Endothelial cell (in vitro differentiated cells): Measurements from ENCODE around the gene TMEM273. TPM values are rescaled to one million over a fixed set of nuclear protein-coding genes. Genes with fewer than 3 reads are reported as not detected.
A peak's percentile ranks its signal among the peaks of the same experiment; 100 is the strongest.

Experiments used
- DNase-seq: peaks from one replicate; pipeline ENCODE4 v3.0.0; 2021; ENCODE audit warnings: low spot score
- H3K27ac Mint-ChIP-seq: one replicate; pipeline ENCODE4 v1.8.0; 2021; ENCODE audit warnings: mixed read lengths, inconsistent platforms; ENCODE audit not compliant: unreplicated experiment
- H3K27me3 Mint-ChIP-seq: one replicate; pipeline ENCODE4 v1.8.0; 2021; ENCODE audit warnings: mild to moderate bottlenecking, moderate library complexity, mixed read lengths, inconsistent platforms; ENCODE audit not compliant: unreplicated experiment
- H3K36me3 Mint-ChIP-seq: one replicate; pipeline ENCODE4 v1.8.0; 2021; ENCODE audit warnings: mild to moderate bottlenecking, low read depth, mixed read lengths, inconsistent platforms; ENCODE audit not compliant: unreplicated experiment
- H3K4me1 Mint-ChIP-seq: one replicate; pipeline ENCODE4 v1.8.0; 2021; ENCODE audit warnings: mild to moderate bottlenecking, mixed read lengths, inconsistent platforms; ENCODE audit not compliant: unreplicated experiment
- H3K4me3 Mint-ChIP-seq: one replicate; pipeline ENCODE4 v1.8.0; 2021; ENCODE audit warnings: mild to moderate bottlenecking, mixed read lengths, inconsistent platforms; ENCODE audit not compliant: unreplicated experiment
- H3K9me3 Mint-ChIP-seq: one replicate; pipeline ENCODE4 v1.8.0; 2021; ENCODE audit warnings: mixed read lengths, inconsistent platforms; ENCODE audit not compliant: unreplicated experiment
- CTCF ChIP-seq: fragments of 200-600 bp; sonication (generic); IDR thresholded peaks from one replicate; pipeline ENCODE4 v1.5.0; 2021; ENCODE audit warnings: antibody characterized with exemption; ENCODE audit not compliant: unreplicated experiment
- total RNA-seq: library from RNA; stranded (reverse); fragmentation: NEBNext Ultra II Directional; extraction: Animal tissue kit (Norgen Biotek cat#: 25700); gene quantifications from one replicate; pipeline ENCODE4 v1.2.1, GENCODE V29; 2021; ENCODE audit not compliant: unreplicated experiment

TMEM273 gene
- total RNA-seq, 1 donor from 2014 or later = 1.6 TPM

GRCh38 chr10:49114718-49115014 is 73.5 kb downstream of the TMEM273 start:
- Mint-ChIP-seq H3K36me3 (no peaks in the 10 kb centered on the region), H3K4me3 (peak overlapping the region; percentile 89), H3K9me3 (no peaks in the 10 kb centered on the region), H3K27me3 (no peaks in the 10 kb centered on the region), H3K4me1 (no peaks in the 10 kb centered on the region), H3K27ac (no peak overlapping the region)
- TF ChIP-seq CTCF = no peak
- DNase-seq = no peak

GRCh38 chr10:49113741-49114141 is 74.5 kb downstream of the TMEM273 start:
- no peak for TF ChIP-seq CTCF
- Mint-ChIP-seq H3K4me1 (no peaks in the 10 kb centered on the region), H3K27ac (no peak overlapping the region), H3K4me3 (no peak overlapping the region), H3K36me3 (no peaks in the 10 kb centered on the region), H3K27me3 (no peaks in the 10 kb centered on the region), H3K9me3 (no peaks in the 10 kb centered on the region)
- no peak for DNase-seq

- Mint-ChIP-seq H3K27ac (no peak overlapping the region), H3K27me3 (no peaks in the 10 kb centered on the region), H3K36me3 (no peaks in the 10 kb centered on the region), H3K4me1 (no peaks in the 10 kb centered on the region), H3K4me3 (no peak overlapping the region), H3K9me3 (no peaks in the 10 kb centered on the region)
- DNase-seq = no peak
- no peak for TF ChIP-seq CTCF
These were observed 75.3 kb downstream of the TMEM273 start for GRCh38 chr10:49112851-49113250.

GRCh38 chr10:49112098-49112497 is 76.1 kb downstream of the TMEM273 start:
- H3K9me3 Mint-ChIP-seq = no peaks in the 10 kb centered on the region
- no peak overlapping the region for H3K27ac Mint-ChIP-seq
- TF ChIP-seq CTCF = no peak
- H3K36me3 Mint-ChIP-seq = no peaks in the 10 kb centered on the region
- no peak overlapping the region for H3K4me3 Mint-ChIP-seq
- H3K4me1 Mint-ChIP-seq = no peaks in the 10 kb centered on the region
- no peak for DNase-seq
- no peaks in the 10 kb centered on the region for H3K27me3 Mint-ChIP-seq

DNA sequence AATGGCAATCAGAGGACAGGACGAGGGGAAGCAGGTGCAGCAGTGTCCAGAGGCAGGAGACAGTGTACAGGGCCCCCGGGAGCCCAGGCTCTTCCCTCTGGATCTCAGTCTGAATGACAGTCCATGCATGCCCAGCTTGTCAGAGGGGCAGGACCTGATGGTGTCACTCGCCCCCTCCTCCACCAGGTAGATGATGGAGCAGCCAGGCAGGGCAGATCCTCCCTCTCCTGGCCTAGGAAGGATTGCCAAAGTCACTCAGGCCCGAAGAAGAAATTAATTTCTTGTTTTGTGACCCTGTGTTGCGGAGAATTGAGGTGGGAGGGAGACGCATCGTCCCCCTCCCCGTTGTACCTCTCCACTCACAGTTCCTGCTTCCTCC is 76.9 kb downstream of the TMEM273 start:
- Mint-ChIP-seq H3K27ac (no peak overlapping the region), H3K4me3 (no peak overlapping the region), H3K36me3 (no peaks in the 10 kb centered on the region), H3K4me1 (no peaks in the 10 kb centered on the region), H3K27me3 (no peaks in the 10 kb centered on the region), H3K9me3 (no peaks in the 10 kb centered on the region)
- TF ChIP-seq CTCF = no peak
- DNase-seq = no peak
